HepG2 (cell line): ENCODE measurements around the gene DDO. TPM values are rescaled to one million over a fixed set of nuclear protein-coding genes. Genes with fewer than 3 reads are reported as not detected.

Experiments used
- FOXM1 ChIP-seq: sonication (generic); formaldehyde crosslinking; IDR thresholded peaks from 2 replicates; pipeline ENCODE4 v1.5.0; 2020; ENCODE audit warnings: missing genetic modification reagents
- FOXP1 ChIP-seq, 2 experiments: fragments of 450-650 bp in 1 of 2; IDR thresholded peaks; 2 replicates each; pipeline ENCODE4 v1.6.1; 2017 to 2018; ENCODE audit warnings: antibody characterized with exemption in 1 of 2
- GFI1 ChIP-seq: sonication (generic); formaldehyde crosslinking; IDR thresholded peaks from 2 replicates; pipeline ENCODE4 v1.5.0; 2020; ENCODE audit warnings: missing genetic modification reagents, mild to moderate bottlenecking, borderline replicate concordance
- HNRNPH1 ChIP-seq: fragments of 200-400 bp; formaldehyde crosslinking; optimal IDR thresholded peaks from 2 replicates; pipeline ENCODE3; 2017; ENCODE audit warnings: mild to moderate bottlenecking, low read depth, low read length
- KDM6A ChIP-seq: IDR thresholded peaks from 2 replicates; pipeline ENCODE4 v1.6.1; 2016; ENCODE audit warnings: low read depth
- PHB2 ChIP-seq: fragments of 450-650 bp; IDR thresholded peaks from 2 replicates; pipeline ENCODE4 v1.6.1; 2018; ENCODE audit not compliant: partially characterized antibody
- POLR2A ChIP-seq, 2 experiments: IDR thresholded peaks; 2 replicates each; pipeline ENCODE4 v1.6.1; 2011; ENCODE audit warnings: low read depth in 2 of 2, low read length in 2 of 2, mild to moderate bottlenecking in 1 of 2, moderate library complexity in 1 of 2; ENCODE audit not compliant: insufficient read depth in 1 of 2
- SOX13 ChIP-seq, 3 experiments: fragments of 450-650 bp in 1 of 3; sonication (generic) in 1 of 3; formaldehyde crosslinking in 1 of 3; IDR thresholded peaks in 2 of 3; conservative IDR thresholded peaks in 1 of 3; 2 replicates each; pipeline versions ENCODE4 v1.5.0 to v1.6.1; 2016 to 2020; ENCODE audit warnings: antibody characterized with exemption in 1 of 3, mild to moderate bottlenecking in 1 of 3, missing compliant biosample characterization in 1 of 3, missing genetic modification reagents in 1 of 3, moderate library complexity in 1 of 3
- THAP11 ChIP-seq: IDR thresholded peaks from 2 replicates; pipeline ENCODE4 v1.6.1; 2016; ENCODE audit warnings: missing biosample characterization, missing genetic modification reagents
- ZNF333 ChIP-seq: sonication (generic); formaldehyde crosslinking; IDR thresholded peaks from 2 replicates; pipeline ENCODE4 v1.4.0; 2020; ENCODE audit warnings: mild to moderate bottlenecking, missing genetic modification reagents, borderline replicate concordance
- ZNF383 ChIP-seq: sonication (generic); formaldehyde crosslinking; IDR thresholded peaks from 2 replicates; pipeline ENCODE4 v1.4.0; 2020; ENCODE audit warnings: missing genetic modification reagents, mild to moderate bottlenecking, borderline replicate concordance
- ZNF44 ChIP-seq: sonication (generic); formaldehyde crosslinking; IDR thresholded peaks from 2 replicates; pipeline ENCODE4 v1.5.1; 2020; ENCODE audit warnings: mild to moderate bottlenecking, missing genetic modification reagents
- ZNF598 ChIP-seq: sonication (generic); formaldehyde crosslinking; IDR thresholded peaks from 2 replicates; pipeline ENCODE4 v1.5.1; 2020; ENCODE audit warnings: mild to moderate bottlenecking, missing genetic modification reagents, borderline replicate concordance
- ZNF703 ChIP-seq: sonication (generic); formaldehyde crosslinking; IDR thresholded peaks from 2 replicates; pipeline ENCODE4 v1.5.1; 2020; ENCODE audit warnings: missing genetic modification reagents, mild to moderate bottlenecking, moderate library complexity, borderline replicate concordance
- polyA plus RNA-seq, 8 experiments: library from polyadenylated mRNA; depleted of rRNA in 3 of 8; stranded (reverse) in 7 of 8; unstranded in 1 of 8; fragments of >200 nt; fragmentation: Illumina TruSeq in 4 of 8; extraction: Trizol in 4 of 8; gene quantifications; 2 replicates each; pipeline versions ENCODE4 v1.2.1 to v1.2.3, GENCODE V29; 2011 to 2016; ENCODE audit warnings: low read depth in 4 of 8, missing spikeins in 1 of 8, mixed read lengths in 1 of 8; ENCODE audit not compliant: insufficient read depth in 1 of 8
- total RNA-seq, 5 experiments: library from RNA; depleted of rRNA; stranded (reverse); fragments of >200 nt; fragmentation: Illumina TruSeq; extraction: Trizol; gene quantifications; 2 replicates each; pipeline ENCODE4 v1.2.3, GENCODE V29; 2016; ENCODE audit warnings: low read depth in 1 of 5
- TF ChIP-seq, protein P1 (sequence below): IDR thresholded peaks from 2 replicates; pipeline ENCODE4 v1.6.1; 2012; ENCODE audit warnings: inconsistent platforms
- TF ChIP-seq, protein P2 (sequence below): IDR thresholded peaks from 2 replicates; pipeline ENCODE4 v1.4.0; 2020; ENCODE audit warnings: mild to moderate bottlenecking, missing genetic modification reagents
- TF ChIP-seq, protein P3 (sequence below): sonication (generic); formaldehyde crosslinking; IDR thresholded peaks from 2 replicates; pipeline ENCODE4 v1.8.0; 2022; ENCODE audit warnings: mild to moderate bottlenecking, missing genetic modification reagents
- TF ChIP-seq, protein P4 (sequence below): sonication (generic); formaldehyde crosslinking; IDR thresholded peaks from 2 replicates; pipeline ENCODE4 v1.4.0; 2020; ENCODE audit warnings: missing genetic modification reagents, mild to moderate bottlenecking, borderline replicate concordance

Gene DDO
- total and polyA plus RNA-seq, 2 of the 13 experiments (the other 11 are each of a cell fraction or from before 2014, with no cell fraction given), result 6.1 to 10.3 TPM

DNA sequence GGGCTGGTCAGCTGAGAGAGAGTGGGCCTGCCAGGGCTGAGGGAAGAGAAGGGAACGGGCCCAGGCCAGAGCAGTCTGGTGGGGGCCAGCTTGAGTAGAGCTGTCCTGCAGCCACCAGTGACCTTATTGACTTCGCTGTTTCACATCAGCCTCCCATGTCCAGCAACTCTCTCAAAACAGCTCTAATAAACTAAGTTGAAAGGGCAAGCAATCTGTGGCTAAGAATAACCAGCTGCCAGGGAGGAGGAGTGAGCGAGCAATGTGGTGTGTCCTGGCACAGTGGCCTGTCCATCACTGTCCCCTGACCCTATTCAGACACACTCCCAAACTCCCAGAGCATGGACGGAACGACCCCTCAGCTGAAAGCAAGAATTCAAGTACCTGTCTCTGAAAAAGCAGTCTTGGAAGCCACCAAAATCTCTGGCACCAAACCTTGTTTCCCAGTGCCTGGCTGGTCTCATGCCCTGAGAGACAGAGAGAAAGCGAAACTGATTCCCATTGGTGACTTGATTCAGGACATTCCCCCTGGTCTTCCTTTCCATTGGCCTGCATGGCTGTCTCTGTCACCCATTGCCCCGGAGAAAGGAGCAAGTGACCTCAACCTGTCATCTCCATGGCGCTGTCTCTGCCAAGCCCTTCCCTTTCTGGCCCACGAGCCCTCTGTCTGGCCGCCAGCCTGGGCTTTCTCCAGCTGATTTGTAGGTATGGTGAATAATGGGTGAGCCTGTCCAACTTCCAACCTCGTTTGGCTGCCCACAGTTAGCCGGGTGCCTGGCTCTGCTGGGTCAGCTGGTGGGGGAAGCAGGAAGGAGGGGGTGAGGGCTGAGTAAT, at the start of gene DDO (continued):
- TF ChIP-seq KDM6A (CRISPR knock-in tag), result no peak
- TF ChIP-seq POLR2A (IDR thresholded peaks at IDR 0.05; ENCODE audit: insufficient read depth in 1 of 2, low read depth in 2 of 2, low read length in 2 of 2), result 0 out of 4 replicates have a peak, but pooled peaks of 1 of the 2 experiments have one; percentile 26
- TF ChIP-seq, protein P1, sequence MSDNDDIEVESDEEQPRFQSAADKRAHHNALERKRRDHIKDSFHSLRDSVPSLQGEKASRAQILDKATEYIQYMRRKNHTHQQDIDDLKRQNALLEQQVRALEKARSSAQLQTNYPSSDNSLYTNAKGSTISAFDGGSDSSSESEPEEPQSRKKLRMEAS, result peak; percentile 22; the same call in 1 of the 2 replicates
- TF ChIP-seq SOX13 (IDR thresholded peaks at IDR 0.05), result no peak
- no peak for TF ChIP-seq SOX13 (CRISPR knock-in tag; conservative IDR thresholded peaks at IDR 0.05 in 1 of 2, IDR thresholded peaks at IDR 0.05 in 1 of 2)
- no peak for TF ChIP-seq HNRNPH1
- TF ChIP-seq, protein P2, sequence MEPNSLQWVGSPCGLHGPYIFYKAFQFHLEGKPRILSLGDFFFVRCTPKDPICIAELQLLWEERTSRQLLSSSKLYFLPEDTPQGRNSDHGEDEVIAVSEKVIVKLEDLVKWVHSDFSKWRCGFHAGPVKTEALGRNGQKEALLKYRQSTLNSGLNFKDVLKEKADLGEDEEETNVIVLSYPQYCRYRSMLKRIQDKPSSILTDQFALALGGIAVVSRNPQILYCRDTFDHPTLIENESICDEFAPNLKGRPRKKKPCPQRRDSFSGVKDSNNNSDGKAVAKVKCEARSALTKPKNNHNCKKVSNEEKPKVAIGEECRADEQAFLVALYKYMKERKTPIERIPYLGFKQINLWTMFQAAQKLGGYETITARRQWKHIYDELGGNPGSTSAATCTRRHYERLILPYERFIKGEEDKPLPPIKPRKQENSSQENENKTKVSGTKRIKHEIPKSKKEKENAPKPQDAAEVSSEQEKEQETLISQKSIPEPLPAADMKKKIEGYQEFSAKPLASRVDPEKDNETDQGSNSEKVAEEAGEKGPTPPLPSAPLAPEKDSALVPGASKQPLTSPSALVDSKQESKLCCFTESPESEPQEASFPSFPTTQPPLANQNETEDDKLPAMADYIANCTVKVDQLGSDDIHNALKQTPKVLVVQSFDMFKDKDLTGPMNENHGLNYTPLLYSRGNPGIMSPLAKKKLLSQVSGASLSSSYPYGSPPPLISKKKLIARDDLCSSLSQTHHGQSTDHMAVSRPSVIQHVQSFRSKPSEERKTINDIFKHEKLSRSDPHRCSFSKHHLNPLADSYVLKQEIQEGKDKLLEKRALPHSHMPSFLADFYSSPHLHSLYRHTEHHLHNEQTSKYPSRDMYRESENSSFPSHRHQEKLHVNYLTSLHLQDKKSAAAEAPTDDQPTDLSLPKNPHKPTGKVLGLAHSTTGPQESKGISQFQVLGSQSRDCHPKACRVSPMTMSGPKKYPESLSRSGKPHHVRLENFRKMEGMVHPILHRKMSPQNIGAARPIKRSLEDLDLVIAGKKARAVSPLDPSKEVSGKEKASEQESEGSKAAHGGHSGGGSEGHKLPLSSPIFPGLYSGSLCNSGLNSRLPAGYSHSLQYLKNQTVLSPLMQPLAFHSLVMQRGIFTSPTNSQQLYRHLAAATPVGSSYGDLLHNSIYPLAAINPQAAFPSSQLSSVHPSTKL (CRISPR knock-in tag), result no peak; the same call in 1 of the 2 replicates
- TF ChIP-seq, protein P3, sequence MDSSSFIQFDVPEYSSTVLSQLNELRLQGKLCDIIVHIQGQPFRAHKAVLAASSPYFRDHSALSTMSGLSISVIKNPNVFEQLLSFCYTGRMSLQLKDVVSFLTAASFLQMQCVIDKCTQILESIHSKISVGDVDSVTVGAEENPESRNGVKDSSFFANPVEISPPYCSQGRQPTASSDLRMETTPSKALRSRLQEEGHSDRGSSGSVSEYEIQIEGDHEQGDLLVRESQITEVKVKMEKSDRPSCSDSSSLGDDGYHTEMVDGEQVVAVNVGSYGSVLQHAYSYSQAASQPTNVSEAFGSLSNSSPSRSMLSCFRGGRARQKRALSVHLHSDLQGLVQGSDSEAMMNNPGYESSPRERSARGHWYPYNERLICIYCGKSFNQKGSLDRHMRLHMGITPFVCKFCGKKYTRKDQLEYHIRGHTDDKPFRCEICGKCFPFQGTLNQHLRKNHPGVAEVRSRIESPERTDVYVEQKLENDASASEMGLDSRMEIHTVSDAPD (CRISPR knock-in tag), result peak; percentile 25; the same call in 1 of the 2 replicates
- TF ChIP-seq ZNF598, result no peak
- TF ChIP-seq THAP11, result no peak
- no peak for TF ChIP-seq FOXP1 (IDR thresholded peaks at IDR 0.05)
- no peak for TF ChIP-seq FOXP1 (CRISPR knock-in tag; IDR thresholded peaks at IDR 0.05)
- no peak for TF ChIP-seq ZNF703 (CRISPR knock-in tag)
- TF ChIP-seq GFI1 (CRISPR knock-in tag), result no peak
- TF ChIP-seq ZNF333 (CRISPR knock-in tag), result no peak
- TF ChIP-seq FOXM1 (CRISPR knock-in tag), result no peak
- no peak for TF ChIP-seq ZNF383
- no peak for TF ChIP-seq ZNF44 (CRISPR knock-in tag)
- TF ChIP-seq, protein P4, sequence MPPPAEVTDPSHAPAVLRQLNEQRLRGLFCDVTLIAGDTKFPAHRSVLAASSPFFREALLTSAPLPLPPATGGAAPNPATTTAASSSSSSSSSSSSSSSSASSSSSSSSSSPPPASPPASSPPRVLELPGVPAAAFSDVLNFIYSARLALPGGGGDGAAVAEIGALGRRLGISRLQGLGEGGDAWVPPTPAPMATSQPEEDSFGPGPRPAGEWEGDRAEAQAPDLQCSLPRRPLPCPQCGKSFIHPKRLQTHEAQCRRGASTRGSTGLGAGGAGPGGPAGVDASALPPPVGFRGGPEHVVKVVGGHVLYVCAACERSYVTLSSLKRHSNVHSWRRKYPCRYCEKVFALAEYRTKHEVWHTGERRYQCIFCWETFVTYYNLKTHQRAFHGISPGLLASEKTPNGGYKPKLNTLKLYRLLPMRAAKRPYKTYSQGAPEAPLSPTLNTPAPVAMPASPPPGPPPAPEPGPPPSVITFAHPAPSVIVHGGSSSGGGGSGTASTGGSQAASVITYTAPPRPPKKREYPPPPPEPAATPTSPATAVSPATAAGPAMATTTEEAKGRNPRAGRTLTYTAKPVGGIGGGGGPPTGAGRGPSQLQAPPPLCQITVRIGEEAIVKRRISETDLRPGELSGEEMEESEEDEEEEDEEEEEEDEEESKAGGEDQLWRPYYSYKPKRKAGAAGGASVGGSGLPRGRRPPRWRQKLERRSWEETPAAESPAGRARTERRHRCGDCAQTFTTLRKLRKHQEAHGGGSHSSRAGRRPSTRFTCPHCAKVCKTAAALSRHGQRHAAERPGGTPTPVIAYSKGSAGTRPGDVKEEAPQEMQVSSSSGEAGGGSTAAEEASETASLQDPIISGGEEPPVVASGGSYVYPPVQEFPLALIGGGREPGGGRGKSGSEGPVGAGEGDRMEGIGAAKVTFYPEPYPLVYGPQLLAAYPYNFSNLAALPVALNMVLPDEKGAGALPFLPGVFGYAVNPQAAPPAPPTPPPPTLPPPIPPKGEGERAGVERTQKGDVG (CRISPR knock-in tag), result no peak
- TF ChIP-seq PHB2, result no peak
